NCI-H2227 (cell line): ENCODE measurements around the gene KCNN3.

Experiments used
- DNase-seq: peaks from one replicate; lab custom pipeline; 2025; ENCODE audit not compliant: unreplicated experiment; lab: John Stamatoyannopoulos, UW

KCNN3 gene

DNA sequence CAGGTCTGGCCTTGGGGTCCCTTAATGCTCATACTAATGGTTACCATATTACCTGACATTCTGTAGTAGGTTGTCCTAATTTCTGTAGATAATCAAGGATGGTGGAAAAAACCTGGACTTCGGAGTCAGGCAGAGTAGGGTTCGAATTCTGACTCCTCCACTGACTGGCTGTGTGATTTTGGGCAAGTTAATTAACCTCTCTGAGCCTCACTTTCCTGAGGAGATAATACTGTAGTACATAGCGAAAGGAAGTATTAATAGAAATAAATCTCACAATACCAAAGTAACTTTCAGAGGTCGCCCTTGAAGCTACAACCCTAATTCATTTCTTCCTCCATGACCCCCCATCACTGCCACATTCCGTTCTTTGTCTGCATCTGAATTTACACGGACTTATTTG lies 72.9 kb downstream of the KCNN3 start:
- no peak for DNase-seq

DNA sequence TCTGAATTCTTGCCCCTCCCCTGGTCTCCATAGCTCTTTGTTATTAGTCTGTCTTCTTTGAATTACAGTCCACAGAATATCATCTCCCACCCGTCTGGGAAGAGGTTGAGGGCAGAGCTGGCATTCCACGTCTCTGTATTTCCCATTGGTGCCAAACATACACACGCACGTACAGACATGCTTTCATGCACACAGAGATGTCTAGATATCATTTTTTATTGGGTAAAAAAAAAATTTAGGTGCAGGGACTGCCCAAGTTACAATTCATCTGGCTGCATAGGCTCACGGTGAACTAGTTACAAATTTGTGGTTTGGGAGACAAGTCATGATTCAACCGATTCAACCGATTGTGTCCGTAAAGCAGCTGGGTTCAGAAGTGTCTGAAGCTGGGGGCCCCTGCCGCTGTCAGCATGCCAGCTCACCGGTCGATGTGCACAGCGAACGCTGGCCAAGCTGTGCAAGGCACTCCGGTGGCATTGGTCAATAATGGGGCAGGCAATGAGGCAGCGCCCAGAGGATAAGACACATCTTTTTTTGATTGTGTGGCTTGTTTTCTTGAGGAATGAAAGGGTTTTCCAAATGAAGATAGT lies 73.7 kb downstream of the KCNN3 start:
- DNase-seq, result no peak

DNA sequence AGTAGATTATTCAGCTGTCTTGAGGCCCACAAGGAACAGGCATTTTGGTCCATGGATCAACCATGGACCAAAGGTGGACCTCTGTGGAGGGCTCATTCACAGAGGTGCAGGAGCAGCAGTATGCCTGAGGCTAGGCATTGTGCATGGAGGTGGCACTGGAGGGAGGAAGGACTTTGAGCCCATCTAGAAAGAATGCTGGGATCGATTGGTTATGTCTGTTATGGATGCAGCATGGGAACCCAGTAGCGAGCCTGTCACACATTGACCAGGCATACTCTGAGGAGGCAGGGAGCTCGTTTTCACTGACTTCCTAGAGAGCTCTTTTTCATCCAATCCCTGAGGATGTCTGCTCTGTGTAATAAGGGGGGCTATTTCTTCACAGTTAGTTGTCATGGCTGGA lies 75.5 kb downstream of the KCNN3 start:
- DNase-seq, result no peak

DNA sequence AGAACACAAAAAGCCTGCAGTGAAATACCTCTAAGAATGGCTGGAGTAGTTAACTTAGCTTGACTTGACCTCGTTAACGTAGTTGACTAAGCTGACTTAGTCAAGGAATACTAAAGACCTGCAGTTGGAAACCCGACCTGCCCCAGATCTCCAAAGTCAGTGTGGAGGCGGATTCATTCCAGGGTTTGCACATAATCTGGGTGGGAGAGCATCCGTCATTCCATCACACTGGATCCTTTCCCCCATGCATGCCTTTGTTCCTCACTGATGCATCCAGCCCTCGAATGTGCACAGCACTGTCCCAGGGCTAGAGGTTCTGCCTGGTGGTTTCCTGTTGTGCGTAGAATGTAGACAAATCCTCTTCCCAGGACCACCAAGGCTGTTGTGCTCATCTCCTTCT lies 76.4 kb downstream of the KCNN3 start:
- DNase-seq, result no peak

DNA sequence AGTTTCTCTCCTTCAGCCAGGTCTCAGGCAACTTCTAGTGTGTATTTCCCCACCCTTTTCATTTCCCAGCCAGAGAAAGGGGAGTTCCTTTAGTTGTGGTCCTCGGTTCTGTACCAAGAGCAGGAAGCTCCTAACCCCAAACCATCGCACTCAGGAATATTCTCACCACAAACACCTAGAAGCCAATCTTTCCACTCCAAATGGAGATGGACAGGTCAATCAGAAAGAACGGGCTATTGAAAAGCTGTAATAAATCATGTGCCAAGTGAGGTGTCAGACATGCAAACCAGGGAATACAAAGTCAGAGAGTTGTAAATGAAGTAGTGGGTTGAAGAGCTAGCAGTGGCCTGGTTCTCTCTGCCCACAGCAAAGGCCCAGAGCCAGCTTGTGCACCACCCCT lies 77.2 kb downstream of the KCNN3 start:
- DNase-seq, result no peak

DNA sequence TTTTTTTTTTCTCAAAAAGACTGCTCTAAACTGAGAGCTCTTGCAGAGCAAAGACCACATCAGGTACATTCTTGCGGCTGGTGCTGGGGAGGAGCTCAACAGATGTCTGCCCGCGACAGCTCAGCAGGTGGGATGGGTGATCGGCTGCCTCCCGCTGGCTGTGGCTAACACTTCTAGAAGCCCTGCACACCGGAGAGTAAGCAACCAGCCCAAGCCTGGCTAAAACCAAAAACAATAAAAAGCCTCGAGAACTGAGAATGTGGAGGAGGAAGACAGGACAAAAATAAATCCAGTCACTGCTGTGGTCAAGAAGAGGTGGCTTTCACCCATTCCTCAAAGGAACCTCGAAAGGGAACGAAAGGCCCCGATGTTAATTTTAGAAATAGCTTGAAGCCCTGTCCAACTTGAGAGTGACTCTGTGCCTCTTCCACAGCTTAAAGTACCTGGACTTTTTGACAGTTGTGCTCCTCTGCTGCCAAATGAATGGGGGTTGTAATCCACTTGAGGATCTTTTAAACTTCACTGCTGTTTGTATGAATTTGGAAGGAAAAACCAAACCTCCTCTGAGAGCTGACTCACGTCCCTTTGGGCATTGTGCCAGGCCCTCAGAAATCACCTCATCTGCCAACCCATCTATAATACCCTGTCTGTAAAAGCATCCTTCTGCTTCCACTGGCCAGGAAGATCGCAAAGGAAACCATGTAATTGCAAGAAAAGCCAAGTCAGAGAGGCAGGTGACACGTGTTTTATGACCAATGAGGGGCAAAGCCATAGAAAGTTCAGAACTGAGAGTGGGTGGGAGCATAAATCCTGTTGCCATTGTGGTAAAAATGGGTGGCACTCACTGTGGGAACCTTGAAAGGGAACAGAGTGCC lies 78.6 kb downstream of the KCNN3 start:
- peak; percentile 46 for DNase-seq

DNA sequence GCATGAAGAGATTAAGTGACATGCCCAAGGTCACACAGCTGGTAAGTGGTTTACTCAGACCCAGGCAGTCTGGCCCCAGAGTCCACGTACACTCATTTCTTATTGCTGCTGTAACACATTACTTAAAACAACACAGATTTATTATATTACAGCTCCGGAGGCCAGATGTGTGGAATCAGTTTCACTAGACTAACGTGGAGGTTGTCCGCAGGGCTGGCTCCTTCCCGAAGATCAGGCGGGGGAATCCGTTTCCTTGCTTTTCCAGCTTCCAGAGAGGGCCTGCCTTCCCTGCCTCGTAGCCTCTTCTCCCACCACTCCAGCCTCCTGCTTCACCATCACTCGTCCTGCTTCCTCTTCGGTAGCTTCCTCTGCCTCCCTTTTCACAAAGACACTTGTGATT lies 81.2 kb downstream of the KCNN3 start:
- no peak for DNase-seq

DNA sequence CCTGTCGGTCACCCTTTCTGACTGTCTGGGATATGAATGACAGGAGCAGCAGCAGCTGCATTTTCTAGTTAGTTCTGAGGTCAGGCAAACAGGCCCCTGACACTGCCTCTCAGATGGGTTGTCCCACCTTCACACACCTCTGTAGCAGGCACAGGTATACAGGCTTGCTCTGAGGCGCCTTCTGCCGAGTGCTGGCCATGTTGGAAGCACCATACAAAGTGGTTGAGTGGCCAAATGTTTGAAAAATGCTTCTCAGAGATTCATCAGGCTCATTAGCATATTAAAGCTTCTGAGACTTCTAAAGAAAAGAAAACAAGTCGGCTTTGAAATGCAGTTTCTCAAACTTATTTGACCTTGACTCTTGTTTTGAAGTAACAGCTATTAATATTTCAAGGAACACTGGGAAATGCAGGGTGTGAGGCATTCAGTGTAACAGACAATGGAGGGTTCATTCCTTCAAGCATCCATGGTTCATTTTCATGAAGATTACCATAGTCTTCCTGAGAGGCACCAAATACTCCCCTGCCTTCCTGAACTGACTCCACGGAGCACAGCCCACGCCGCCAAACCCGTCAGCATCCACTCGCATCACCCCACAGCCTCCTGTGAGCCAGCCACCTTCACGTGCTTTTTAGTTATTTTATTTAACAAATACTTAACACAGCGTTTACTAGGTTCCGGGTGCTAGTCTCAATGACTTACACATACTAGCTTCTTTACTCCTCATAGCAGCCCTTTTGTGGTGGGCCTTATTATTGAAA lies 81.8 kb downstream of the KCNN3 start:
- no peak for DNase-seq

DNA sequence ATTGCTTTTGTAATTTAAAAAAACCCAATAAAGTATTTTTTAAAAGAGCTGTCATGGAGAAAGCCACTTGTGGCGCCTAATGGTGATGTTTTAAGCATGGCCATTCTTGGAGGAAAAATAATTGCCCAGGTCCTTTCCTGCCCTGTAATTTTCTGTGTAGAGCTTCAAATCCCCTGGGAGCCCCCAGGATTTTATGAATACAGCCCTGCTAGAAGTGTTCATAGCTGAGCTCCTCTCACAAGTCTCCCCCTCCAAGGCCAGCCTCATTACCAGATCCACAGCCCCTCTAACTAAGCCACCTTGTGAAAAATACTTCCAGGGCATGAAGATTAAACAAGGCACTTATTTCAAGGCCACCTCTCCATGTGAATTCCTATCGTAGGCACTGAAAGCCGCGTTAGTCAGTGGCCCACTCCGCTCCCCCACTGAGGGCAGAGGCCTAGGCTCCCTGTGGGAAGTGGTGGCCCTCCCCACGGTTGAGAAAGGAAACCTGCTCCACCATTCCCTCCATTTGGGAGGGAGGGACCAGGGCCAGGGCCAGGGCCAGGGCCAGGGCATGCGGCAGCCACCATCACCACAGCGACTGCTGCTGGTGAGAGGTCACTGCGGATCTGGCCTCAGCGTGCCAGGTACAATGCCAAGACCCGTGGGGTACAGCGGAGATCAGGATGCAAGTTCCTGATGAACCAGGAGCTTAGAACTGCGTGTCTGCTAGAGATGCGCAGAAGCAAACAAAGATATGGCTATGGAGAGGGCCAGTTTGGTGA lies 83.1 kb downstream of the KCNN3 start:
- DNase-seq, result peak; percentile 92

DNA sequence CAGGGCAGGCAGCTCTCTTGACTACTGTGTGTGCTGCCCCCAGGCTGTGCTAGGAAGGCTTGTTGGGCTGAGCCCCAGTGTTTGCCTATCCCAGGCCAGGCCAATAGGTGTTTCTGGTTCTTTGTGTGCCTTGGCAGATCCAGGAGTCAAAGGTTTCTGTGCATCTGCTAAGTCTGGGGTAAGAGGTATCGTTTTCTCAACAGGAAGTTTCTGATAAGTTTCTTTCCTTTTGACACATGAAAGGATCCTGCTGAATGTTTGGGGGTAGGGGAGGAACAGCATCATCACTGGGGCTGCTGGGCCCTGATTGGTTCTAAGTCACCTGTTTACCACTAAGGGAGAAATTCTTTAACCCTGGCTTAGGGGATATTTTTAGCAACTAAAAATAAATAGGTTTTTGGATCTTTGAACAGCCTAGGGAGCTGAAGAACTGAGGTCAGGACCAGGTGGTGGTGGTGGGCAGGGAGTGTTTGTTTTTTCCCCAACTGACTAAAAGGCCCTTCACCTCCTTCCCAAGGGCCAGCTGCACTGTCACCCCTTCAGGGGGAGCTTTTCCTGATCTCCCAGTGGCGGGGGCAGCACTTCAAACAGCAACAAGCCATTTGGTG lies 85.1 kb downstream of the KCNN3 start:
- DNase-seq, result no peak

DNA sequence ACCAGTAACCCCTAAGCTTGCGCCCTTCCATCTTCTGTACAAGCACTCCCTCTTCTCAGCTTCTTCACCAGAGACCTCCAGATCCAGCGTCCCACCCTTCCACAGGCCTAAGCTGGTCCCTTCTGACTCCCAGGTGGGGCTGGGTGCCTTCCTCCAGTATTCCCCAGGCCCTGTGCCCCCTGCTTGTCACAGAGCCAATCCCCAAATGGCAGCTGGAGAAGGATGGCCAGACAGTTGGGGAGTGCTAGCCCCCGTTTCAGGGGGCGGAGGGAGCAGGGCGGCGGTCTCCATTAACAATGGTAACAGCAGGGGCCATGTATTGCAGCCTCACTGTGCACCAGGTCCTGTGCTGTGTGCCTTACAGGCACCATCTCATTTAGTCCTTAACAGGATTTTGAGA lies 85.7 kb downstream of the KCNN3 start:
- DNase-seq, result no peak

DNA sequence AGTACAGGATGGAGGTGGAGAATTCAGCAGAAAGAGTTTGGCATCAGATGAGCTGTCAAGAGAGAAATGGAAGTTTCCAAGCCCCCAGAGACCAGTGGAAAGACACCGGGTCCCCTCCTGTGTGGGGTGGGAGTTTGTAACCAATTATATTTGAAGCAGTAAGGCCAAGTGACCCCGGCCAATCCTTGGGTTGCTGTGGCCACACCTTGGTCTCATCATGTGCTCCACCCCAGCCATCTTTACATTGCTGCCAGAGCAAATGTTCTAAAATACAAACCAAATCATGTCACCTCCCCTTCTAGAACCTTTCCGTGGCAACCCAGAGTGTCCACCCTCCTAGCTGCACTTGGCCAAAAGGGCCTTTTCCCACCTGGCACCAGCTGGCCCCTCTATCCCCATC lies 86.1 kb downstream of the KCNN3 start:
- no peak for DNase-seq

DNA sequence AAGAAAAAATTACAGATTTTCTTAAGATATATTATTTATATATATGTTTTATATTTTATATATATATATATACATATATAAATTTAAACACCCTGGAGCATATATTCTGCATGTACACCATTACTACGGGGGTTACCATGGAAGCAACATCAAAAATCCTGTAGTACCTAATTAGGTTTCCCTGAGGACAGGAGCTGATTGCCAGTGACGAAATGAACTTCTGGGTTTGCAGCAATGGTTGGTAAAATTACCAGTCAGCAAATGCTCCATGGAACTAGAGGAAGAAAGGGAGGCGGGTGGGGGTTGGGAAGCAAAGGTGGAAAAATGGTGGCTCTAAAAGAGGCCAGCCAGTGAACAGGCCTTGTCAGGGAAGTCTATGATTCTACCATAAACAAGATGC lies 89.5 kb downstream of the KCNN3 start:
- DNase-seq, result no peak

DNA sequence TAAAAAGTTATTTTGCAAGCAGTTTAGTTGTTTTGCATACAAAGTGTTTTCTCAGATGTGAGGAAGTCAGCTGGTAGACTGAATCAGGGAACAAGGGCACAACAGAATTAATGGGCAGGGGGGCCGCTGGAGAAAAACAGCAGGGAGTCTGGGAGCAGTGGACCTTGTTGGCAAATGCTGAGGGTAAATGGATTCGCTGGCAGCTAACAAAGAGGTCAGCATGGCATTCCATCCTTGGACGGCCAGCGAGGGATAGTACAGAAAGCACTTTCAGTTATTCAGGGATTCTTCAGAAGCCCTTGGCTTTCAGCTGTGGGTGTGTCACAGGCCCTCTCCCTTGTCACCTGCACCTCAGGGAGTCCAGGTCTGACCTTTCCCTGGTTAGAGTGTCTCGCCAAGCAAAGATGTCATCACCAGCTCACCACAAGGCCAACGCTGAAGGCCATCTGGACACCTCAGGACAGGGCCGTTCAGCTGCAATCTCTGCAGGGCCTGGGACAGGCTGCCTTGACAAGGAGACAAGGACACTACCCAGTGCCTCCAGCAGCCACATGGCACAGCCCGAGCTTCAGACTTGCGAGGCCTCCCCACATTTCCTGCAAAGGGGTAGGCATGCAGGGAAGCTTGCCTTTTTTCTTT lies 90.4 kb downstream of the KCNN3 start:
- no peak for DNase-seq

DNA sequence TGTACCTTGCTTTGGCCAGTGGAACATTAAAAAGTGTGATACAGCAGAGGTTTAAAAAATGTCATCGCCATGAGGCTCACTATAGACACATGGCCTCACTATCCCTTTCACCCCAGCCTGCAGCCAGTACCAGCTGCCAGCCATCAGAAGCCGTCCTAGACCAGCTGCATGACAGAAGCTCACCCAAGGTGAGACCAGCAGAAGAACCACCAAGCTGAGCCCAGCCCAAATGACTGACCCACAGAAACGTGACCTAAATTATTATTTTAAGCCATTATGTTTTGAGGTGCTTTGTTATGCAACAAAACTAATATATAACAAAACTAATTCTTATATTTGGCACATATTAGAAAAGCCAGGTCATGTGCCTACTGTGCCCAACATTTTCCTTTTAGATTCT lies 91.1 kb downstream of the KCNN3 start:
- no peak for DNase-seq

DNA sequence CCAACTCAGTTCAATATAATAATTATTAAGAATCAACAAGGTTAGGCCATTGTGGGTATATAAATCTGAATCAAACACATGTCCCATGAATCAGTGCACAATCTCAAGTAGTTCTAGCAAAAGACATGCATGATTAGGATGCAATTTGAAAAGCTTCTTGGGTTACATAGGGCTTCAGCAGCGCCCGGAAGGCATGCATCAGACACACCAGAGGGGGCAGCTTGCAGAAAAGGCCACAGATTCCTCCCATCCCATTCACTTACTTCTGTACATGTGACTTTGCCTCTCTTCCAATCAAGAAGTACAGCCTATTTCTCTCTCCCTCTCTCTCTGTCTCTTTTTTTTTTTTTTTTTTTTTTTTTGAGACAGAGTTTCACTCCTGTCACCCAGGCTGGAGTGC lies 91.8 kb downstream of the KCNN3 start:
- DNase-seq, result no peak

DNA sequence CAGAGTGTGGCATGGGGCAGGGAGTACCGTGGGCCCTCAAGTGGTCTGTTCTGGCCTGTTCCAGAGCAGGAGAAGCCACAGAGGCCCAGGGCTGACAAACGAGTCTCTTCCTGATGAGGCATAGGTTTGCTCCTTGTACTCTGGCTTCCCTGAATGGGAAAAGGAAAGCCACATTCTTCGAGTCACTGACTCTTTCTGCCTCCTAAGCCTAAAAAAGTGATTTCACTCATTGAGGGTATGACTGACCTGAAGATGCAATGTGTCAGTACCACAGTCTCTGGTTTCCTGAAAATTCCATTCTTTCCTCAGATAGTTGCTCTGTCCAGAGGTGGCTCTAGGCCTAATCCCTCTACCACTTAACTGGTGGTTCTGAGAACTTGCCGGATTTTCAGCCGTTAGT lies 92.3 kb downstream of the KCNN3 start:
- no peak for DNase-seq

DNA sequence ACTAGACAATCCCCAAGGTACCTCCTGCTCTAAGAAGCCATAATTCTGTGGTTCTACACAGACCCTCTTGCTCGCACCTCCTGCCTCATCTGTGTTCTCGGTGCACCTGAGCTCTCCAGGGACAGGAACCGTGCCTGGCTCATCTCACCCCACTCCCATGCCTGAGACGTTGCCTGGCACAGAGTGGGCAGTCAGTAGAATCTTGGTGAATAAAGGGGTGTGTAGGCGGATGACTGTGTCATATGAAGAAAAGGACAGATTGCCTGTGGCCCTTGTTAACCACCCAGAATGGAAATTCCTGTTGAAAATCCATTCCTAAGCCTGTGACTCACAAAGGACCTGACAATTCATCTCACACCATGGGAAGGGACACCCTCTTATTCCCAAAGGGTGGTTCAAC lies 92.9 kb downstream of the KCNN3 start:
- DNase-seq, result no peak

DNA sequence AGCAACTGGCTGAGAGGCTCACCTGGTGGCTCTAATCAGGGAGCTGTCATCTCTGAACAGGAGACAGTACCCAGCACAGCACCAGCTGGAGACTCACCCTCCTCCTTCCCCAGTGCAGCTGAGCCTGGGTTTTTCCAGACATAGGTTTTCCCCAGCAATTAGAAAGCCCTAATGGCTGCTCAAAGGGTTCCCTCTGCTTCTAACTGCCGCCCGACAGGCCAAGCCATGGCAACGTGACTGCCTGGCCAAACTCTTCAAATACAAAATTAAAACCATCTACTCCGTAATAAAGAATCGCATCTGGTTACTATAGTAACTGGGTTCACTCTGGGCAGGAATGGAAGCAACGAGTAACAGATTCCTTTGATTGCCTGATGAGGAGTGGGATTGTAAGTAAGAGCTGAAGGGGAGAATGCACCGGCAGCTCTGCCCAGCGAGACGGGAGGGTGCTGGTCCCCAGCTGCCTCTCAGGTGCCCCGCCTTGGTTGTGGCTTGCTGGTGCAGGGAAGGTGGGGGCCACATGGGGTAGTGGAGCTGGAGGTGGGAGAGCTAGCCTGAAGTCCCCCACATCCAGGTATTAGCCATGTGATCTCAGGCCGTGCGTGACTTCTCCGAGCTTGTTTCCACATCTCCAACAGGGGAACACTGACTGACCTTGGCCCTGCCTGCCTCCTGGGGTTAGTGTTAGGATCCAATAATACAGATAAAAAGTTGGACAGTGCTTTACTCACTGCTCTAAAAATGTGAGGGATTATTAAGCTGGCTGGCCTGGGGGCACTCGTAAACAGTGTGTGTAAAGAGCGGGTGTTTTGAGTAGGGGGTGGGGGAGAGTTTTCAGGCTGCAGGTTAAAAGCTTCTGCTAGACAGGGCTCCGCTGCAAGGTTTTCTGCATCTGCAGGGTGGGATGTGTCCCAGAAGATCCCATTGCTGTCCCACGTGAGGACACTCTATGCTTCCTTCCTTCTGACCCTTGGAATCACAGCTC lies 94.2 kb downstream of the KCNN3 start:
- DNase-seq, result peak; percentile 80
